ENCODE data around the gene FSD1. TPM values are rescaled to one million over a fixed set of nuclear protein-coding genes. Genes with fewer than 3 reads are reported as not detected.
A peak's percentile ranks its signal among the peaks of the same experiment; 100 is the strongest.

Gene FSD1
- total and polyA plus RNA-seq, 9 of the 15 experiments (the other 6 are each of a cell fraction or from before 2014, with no cell fraction given) = 0.11 to 1.9 (median 0.94) TPM; not detected in 1

DNA sequence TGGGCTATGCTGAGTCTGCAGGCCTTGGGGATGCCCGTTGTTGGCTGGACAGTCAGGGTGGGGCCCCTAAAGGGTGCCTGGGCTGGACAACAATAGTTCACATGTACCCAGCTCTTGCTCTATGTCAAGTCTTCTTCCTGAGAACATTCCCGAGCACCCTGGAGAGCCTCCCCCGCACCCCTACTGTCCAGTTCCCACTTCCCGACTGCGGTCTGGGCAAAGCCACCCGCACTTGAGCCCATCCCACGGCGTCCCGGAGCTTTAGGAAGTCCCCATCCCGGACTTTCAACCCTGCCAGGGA is 37.9 kb downstream of the FSD1 start (continued):
- TF ChIP-seq POLR2AphosphoS5 (IDR thresholded peaks at IDR 0.05; ENCODE audit: control insufficient read depth, insufficient read depth, low read depth, low read length) (no peak), TGIF2 (CRISPR knock-in tag; IDR thresholded peaks at IDR 0.05) (no peak), SIN3B (IDR thresholded peaks at IDR 0.05; ENCODE audit: low read depth) (0 out of 2 replicates have a peak, but pooled peaks have one; percentile 42), RCOR1 (IDR thresholded peaks at IDR 0.05; ENCODE audit: borderline replicate concordance in 1 of 2, low read depth in 2 of 2, low read length in 2 of 2) (no peak), PTRF (tag; IDR thresholded peaks at IDR 0.05) (no peak), CEBPB (tag; IDR thresholded peaks at IDR 0.05) (no peak), ZNF175 (CRISPR knock-in tag; IDR thresholded peaks at IDR 0.05; ENCODE audit: low read depth) (no peak), KDM5B (IDR thresholded peaks at IDR 0.05; ENCODE audit: insufficient replicate concordance, low read depth, low read length) (no peak), XRCC3 (IDR thresholded peaks at IDR 0.05) (no peak), ESRRA (IDR thresholded peaks at IDR 0.05; ENCODE audit: borderline replicate concordance, low read depth) (0 out of 2 replicates have a peak, but pooled peaks have one; percentile 11), ZZZ3 (IDR thresholded peaks at IDR 0.05) (no peak), RBM22 (IDR thresholded peaks at IDR 0.05; ENCODE audit: low read depth, low read length, poor library complexity, severe bottlenecking) (no peak), MTA2 (IDR thresholded peaks at IDR 0.05; ENCODE audit: low read depth) (no peak), MTA1 (IDR thresholded peaks at IDR 0.05; ENCODE audit: borderline replicate concordance) (no peak), YBX1 (IDR thresholded peaks at IDR 0.05) (no peak), FOXK2 (conservative IDR thresholded peaks at IDR 0.05 in 1 of 2, IDR thresholded peaks at IDR 0.05 in 1 of 2; ENCODE audit: low read depth in 2 of 2) (no peak)
- TF ChIP-seq, protein P1, sequence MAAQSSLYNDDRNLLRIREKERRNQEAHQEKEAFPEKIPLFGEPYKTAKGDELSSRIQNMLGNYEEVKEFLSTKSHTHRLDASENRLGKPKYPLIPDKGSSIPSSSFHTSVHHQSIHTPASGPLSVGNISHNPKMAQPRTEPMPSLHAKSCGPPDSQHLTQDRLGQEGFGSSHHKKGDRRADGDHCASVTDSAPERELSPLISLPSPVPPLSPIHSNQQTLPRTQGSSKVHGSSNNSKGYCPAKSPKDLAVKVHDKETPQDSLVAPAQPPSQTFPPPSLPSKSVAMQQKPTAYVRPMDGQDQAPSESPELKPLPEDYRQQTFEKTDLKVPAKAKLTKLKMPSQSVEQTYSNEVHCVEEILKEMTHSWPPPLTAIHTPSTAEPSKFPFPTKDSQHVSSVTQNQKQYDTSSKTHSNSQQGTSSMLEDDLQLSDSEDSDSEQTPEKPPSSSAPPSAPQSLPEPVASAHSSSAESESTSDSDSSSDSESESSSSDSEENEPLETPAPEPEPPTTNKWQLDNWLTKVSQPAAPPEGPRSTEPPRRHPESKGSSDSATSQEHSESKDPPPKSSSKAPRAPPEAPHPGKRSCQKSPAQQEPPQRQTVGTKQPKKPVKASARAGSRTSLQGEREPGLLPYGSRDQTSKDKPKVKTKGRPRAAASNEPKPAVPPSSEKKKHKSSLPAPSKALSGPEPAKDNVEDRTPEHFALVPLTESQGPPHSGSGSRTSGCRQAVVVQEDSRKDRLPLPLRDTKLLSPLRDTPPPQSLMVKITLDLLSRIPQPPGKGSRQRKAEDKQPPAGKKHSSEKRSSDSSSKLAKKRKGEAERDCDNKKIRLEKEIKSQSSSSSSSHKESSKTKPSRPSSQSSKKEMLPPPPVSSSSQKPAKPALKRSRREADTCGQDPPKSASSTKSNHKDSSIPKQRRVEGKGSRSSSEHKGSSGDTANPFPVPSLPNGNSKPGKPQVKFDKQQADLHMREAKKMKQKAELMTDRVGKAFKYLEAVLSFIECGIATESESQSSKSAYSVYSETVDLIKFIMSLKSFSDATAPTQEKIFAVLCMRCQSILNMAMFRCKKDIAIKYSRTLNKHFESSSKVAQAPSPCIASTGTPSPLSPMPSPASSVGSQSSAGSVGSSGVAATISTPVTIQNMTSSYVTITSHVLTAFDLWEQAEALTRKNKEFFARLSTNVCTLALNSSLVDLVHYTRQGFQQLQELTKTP (IDR thresholded peaks at IDR 0.05; ENCODE audit: low read depth in 1 of 2, partially characterized antibody in 2 of 2) = no peak
- TF ChIP-seq, protein P2, sequence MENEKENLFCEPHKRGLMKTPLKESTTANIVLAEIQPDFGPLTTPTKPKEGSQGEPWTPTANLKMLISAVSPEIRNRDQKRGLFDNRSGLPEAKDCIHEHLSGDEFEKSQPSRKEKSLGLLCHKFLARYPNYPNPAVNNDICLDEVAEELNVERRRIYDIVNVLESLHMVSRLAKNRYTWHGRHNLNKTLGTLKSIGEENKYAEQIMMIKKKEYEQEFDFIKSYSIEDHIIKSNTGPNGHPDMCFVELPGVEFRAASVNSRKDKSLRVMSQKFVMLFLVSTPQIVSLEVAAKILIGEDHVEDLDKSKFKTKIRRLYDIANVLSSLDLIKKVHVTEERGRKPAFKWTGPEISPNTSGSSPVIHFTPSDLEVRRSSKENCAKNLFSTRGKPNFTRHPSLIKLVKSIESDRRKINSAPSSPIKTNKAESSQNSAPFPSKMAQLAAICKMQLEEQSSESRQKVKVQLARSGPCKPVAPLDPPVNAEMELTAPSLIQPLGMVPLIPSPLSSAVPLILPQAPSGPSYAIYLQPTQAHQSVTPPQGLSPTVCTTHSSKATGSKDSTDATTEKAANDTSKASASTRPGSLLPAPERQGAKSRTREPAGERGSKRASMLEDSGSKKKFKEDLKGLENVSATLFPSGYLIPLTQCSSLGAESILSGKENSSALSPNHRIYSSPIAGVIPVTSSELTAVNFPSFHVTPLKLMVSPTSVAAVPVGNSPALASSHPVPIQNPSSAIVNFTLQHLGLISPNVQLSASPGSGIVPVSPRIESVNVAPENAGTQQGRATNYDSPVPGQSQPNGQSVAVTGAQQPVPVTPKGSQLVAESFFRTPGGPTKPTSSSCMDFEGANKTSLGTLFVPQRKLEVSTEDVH (IDR thresholded peaks at IDR 0.05; ENCODE audit: low read depth, partially characterized antibody) = no peak
- TF ChIP-seq, protein P3, sequence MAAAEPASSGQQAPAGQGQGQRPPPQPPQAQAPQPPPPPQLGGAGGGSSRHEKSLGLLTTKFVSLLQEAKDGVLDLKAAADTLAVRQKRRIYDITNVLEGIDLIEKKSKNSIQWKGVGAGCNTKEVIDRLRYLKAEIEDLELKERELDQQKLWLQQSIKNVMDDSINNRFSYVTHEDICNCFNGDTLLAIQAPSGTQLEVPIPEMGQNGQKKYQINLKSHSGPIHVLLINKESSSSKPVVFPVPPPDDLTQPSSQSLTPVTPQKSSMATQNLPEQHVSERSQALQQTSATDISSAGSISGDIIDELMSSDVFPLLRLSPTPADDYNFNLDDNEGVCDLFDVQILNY (CRISPR knock-in tag; IDR thresholded peaks at IDR 0.05) = no peak
- TF ChIP-seq, protein P4, sequence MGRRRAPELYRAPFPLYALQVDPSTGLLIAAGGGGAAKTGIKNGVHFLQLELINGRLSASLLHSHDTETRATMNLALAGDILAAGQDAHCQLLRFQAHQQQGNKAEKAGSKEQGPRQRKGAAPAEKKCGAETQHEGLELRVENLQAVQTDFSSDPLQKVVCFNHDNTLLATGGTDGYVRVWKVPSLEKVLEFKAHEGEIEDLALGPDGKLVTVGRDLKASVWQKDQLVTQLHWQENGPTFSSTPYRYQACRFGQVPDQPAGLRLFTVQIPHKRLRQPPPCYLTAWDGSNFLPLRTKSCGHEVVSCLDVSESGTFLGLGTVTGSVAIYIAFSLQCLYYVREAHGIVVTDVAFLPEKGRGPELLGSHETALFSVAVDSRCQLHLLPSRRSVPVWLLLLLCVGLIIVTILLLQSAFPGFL (CRISPR knock-in tag; IDR thresholded peaks at IDR 0.05) = no peak
